Neural progenitor cell (in vitro differentiated cells): ENCODE measurements around the gene PTGER1. TPM values are rescaled to one million over a fixed set of nuclear protein-coding genes. Genes with fewer than 3 reads are reported as not detected.
A peak's percentile ranks its signal among the peaks of the same experiment; 100 is the strongest.

ENCODE experiments used
- DNase-seq: peaks from one replicate; pipeline ENCODE4 v3.0.0-alpha.2; 2016; ENCODE audit warnings: low spot score
- H2AFZ ChIP-seq: fragments of 200-600 bp; sonication (generic); replicated peaks from 2 replicates; pipeline ENCODE4 v1.6.1; 2016; ENCODE audit warnings: antibody characterized with exemption
- H3F3A ChIP-seq: fragments of 200-600 bp; sonication (generic); 2 replicates; pipeline ENCODE4 v1.6.1; 2016; ENCODE audit warnings: antibody characterized with exemption, low read depth
- H3K27ac ChIP-seq: fragments of 200-600 bp; sonication (generic); 2 replicates; pipeline ENCODE4 v1.5.1; 2016; ENCODE audit warnings: mild to moderate bottlenecking
- H3K27me3 ChIP-seq: fragments of 200-600 bp; sonication (generic); 2 replicates; pipeline ENCODE4 v1.6.1; 2016; ENCODE audit warnings: mild to moderate bottlenecking, moderate library complexity
- H3K36me3 ChIP-seq: fragments of 200-600 bp; sonication (generic); 2 replicates; pipeline ENCODE4 v1.5.1; 2016
- H3K4me1 ChIP-seq: fragments of 200-600 bp; sonication (generic); 2 replicates; pipeline ENCODE4 v1.6.1; 2016; ENCODE audit warnings: mixed run types
- H3K4me2 ChIP-seq: fragments of 200-600 bp; sonication (generic); 2 replicates; pipeline ENCODE4 v1.6.1; 2016
- H3K4me3 ChIP-seq: fragments of 200-600 bp; sonication (generic); 2 replicates; pipeline ENCODE4 v1.5.1; 2016
- H3K79me2 ChIP-seq: fragments of 200-600 bp; sonication (generic); 2 replicates; pipeline ENCODE4 v1.6.1; 2016; ENCODE audit warnings: low read depth
- H3K9ac ChIP-seq: fragments of 200-600 bp; sonication (generic); 2 replicates; pipeline ENCODE4 v1.6.1; 2016
- H3K9me3 ChIP-seq: fragments of 200-600 bp; sonication (generic); 2 replicates; pipeline ENCODE4 v1.5.1; 2016; ENCODE audit warnings: low read depth
- H4K20me1 ChIP-seq: fragments of 200-600 bp; sonication (generic); 2 replicates; pipeline ENCODE4 v1.6.1; 2016; ENCODE audit warnings: low read depth
- H3K27ac Mint-ChIP-seq: 3 replicates; pipeline ENCODE4 v1.8.0; 2021; ENCODE audit warnings: mixed read lengths
- H3K27me3 Mint-ChIP-seq: 2 replicates; pipeline ENCODE4 v1.8.0; 2022; ENCODE audit warnings: low read depth, mild to moderate bottlenecking, inconsistent platforms, moderate library complexity, mixed read lengths; ENCODE audit not compliant: insufficient read depth
- H3K36me3 Mint-ChIP-seq: 3 replicates; pipeline ENCODE4 v1.8.0; 2021; ENCODE audit warnings: mixed read lengths
- H3K4me1 Mint-ChIP-seq: 3 replicates; pipeline ENCODE4 v1.8.0; 2021; ENCODE audit warnings: mixed read lengths
- H3K4me3 Mint-ChIP-seq: 3 replicates; pipeline ENCODE4 v1.8.0; 2021; ENCODE audit warnings: mild to moderate bottlenecking, moderate library complexity, mixed read lengths
- H3K9me3 Mint-ChIP-seq: 3 replicates; pipeline ENCODE4 v1.8.0; 2020; ENCODE audit warnings: mixed read lengths
- EZH2 ChIP-seq: fragments of 200-600 bp; sonication (generic); IDR thresholded peaks from 2 replicates; pipeline ENCODE4 v1.6.1; 2017; ENCODE audit warnings: antibody characterized with exemption, mild to moderate bottlenecking, moderate library complexity
- EZH2phosphoT487 ChIP-seq: fragments of 200-600 bp; sonication (generic); IDR thresholded peaks from 2 replicates; pipeline ENCODE4 v1.6.1; 2017; ENCODE audit warnings: antibody characterized with exemption
- total RNA-seq: library from RNA; depleted of rRNA; stranded (reverse); fragments of >200 nt; gene quantifications from 2 replicates; pipeline ENCODE4 v1.2.3, GENCODE V29; 2015; ENCODE audit warnings: low replicate concordance
- TF ChIP-seq, protein P1 (sequence below): fragments of 200-600 bp; sonication (generic); IDR thresholded peaks from 2 replicates; pipeline ENCODE4 v1.5.1; 2017; ENCODE audit warnings: antibody characterized with exemption, mild to moderate bottlenecking

Gene PTGER1
- total RNA-seq, 1 donor from 2014 or later = not detected

DNA sequence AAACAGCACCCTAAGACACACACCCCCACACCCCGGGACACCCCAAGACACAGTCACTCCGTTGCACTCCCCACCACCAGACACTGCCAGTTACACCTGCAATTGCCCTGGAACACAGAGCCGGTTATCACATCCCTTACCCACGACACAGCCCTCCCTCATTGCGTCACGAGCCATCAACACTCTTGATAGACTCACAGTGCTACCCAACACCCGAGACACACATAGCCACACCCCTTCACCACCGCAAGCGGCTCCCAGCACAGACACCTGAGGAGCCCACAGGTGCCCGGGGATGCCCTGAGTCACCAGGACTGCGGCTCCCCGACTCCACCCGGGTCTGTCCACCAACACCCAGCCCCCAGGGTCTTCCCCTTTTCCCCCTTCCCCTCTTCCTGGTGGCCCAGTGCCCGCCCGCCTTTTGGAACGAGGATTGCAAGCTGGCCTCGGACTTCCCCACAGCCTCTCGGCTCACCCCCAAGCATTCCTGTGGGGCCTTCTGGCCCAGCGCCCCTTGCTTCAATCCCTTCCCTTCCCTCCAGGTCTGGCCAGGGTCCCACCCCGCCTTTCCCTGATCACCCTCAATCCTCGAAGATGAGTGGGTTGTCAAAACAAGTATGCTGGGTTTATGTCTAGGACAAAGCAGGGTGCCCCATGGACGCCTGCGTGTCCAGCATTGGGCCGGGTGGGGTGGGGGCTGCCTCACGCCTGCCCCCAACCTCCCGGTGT lies 1.7 kb upstream of the PTGER1 start:
- Histone ChIP-seq H2AFZ (no peak overlapping the region), H3K27me3 (peaks cover 4% of the 10 kb centered on the region), H3K4me1 (peaks cover 23% of the 10 kb centered on the region), H4K20me1 (peaks cover 20% of the 10 kb centered on the region), H3K79me2 (no peaks in the 10 kb centered on the region), H3K4me3 (no peak overlapping the region), H3K36me3 (no peaks in the 10 kb centered on the region), H3K27ac (no peak overlapping the region), H3F3A (peaks cover 15% of the 10 kb centered on the region), H3K9me3 (no peaks in the 10 kb centered on the region), H3K4me2 (no peak overlapping the region), H3K9ac (no peak overlapping the region)
- DNase-seq = no peak
- H3K4me1 Mint-ChIP-seq = peaks cover 19% of the 10 kb centered on the region
- TF ChIP-seq EZH2phosphoT487 = no peak
- no peak for TF ChIP-seq EZH2
- H3K27me3 Mint-ChIP-seq = peaks cover 13% of the 10 kb centered on the region
- H3K27ac Mint-ChIP-seq = peak overlapping the region; percentile 81
- peaks cover 5% of the 10 kb centered on the region for H3K36me3 Mint-ChIP-seq
- no peaks in the 10 kb centered on the region for H3K9me3 Mint-ChIP-seq
- H3K4me3 Mint-ChIP-seq = peak overlapping the region; percentile 6

DNA sequence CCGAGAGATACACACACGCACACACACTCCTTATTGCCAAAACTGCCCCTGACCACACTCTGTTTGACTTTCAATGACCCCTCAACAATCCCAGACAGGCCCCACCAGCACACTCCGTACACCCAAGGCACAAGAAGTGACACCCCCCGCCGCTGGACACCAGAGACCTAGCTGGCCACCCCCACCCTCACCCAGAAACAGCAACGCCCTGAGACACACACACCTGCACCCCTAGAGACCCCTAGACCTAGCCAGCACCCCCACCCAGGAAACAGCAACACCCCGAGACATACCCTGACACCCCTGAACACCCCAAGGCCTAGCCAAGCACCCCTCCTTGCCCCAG lies 1.1 kb upstream of the PTGER1 start:
- H3K9me3 ChIP-seq = no peaks in the 10 kb centered on the region
- Mint-ChIP-seq H3K27ac (peak overlapping the region; percentile 81), H3K36me3 (peaks cover 4% of the 10 kb centered on the region), H3K27me3 (peaks cover 13% of the 10 kb centered on the region), H3K9me3 (no peaks in the 10 kb centered on the region), H3K4me1 (peaks cover 19% of the 10 kb centered on the region), H3K4me3 (peak overlapping the region; percentile 6)
- no peak overlapping the region for H3K4me3 ChIP-seq
- H3K4me2 ChIP-seq = no peak overlapping the region
- H3K9ac ChIP-seq = no peak overlapping the region
- no peak overlapping the region for H2AFZ ChIP-seq
- H3K27ac ChIP-seq = no peak overlapping the region
- peaks cover 4% of the 10 kb centered on the region for H3K27me3 ChIP-seq
- peaks cover 25% of the 10 kb centered on the region for H4K20me1 ChIP-seq
- TF ChIP-seq, protein P1, sequence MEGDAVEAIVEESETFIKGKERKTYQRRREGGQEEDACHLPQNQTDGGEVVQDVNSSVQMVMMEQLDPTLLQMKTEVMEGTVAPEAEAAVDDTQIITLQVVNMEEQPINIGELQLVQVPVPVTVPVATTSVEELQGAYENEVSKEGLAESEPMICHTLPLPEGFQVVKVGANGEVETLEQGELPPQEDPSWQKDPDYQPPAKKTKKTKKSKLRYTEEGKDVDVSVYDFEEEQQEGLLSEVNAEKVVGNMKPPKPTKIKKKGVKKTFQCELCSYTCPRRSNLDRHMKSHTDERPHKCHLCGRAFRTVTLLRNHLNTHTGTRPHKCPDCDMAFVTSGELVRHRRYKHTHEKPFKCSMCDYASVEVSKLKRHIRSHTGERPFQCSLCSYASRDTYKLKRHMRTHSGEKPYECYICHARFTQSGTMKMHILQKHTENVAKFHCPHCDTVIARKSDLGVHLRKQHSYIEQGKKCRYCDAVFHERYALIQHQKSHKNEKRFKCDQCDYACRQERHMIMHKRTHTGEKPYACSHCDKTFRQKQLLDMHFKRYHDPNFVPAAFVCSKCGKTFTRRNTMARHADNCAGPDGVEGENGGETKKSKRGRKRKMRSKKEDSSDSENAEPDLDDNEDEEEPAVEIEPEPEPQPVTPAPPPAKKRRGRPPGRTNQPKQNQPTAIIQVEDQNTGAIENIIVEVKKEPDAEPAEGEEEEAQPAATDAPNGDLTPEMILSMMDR = no peak
- TF ChIP-seq EZH2 = no peak
- no peak for TF ChIP-seq EZH2phosphoT487
- H3K4me1 ChIP-seq = peaks cover 23% of the 10 kb centered on the region
- no peak for DNase-seq
- H3K79me2 ChIP-seq = no peaks in the 10 kb centered on the region
- H3F3A ChIP-seq = peaks cover 18% of the 10 kb centered on the region
- H3K36me3 ChIP-seq = no peaks in the 10 kb centered on the region

DNA sequence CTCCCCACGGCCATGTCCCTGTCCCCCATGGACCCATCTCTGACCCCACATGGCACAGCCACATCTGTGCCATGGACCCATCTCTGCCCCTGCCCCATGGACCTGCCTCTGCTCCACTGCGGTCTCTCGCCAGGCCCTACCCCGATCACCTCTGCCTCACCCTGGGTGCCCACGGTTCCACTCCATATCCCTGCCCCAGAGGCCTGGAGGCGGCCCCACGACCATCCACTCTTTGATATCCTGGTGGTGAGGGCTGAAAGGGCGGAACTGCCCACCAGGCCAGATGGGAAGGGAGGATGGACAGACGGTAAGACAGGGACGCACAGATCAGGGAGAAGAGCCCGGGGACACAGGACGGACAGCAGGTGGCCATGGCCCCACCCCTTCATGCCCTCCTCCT lies 327 bp downstream of the PTGER1 start:
- Mint-ChIP-seq H3K27ac (no peak overlapping the region), H3K9me3 (no peaks in the 10 kb centered on the region), H3K4me3 (peak overlapping the region; percentile 55), H3K36me3 (peaks cover 4% of the 10 kb centered on the region), H3K4me1 (peaks cover 19% of the 10 kb centered on the region), H3K27me3 (peaks cover 11% of the 10 kb centered on the region)
- Histone ChIP-seq H3K9me3 (no peaks in the 10 kb centered on the region), H3K4me1 (peaks cover 22% of the 10 kb centered on the region), H3K79me2 (no peaks in the 10 kb centered on the region), H3K27ac (no peak overlapping the region), H3K4me2 (peak overlapping the region; percentile 65), H4K20me1 (peaks cover 16% of the 10 kb centered on the region), H3K9ac (no peak overlapping the region), H3K27me3 (peaks cover 4% of the 10 kb centered on the region), H3K36me3 (no peaks in the 10 kb centered on the region), H3K4me3 (peak overlapping the region; percentile 10), H2AFZ (no peak overlapping the region), H3F3A (peaks cover 18% of the 10 kb centered on the region)
- DNase-seq = no peak
- no peak for TF ChIP-seq EZH2
- TF ChIP-seq, protein P1 = no peak
- TF ChIP-seq EZH2phosphoT487 = no peak

DNA sequence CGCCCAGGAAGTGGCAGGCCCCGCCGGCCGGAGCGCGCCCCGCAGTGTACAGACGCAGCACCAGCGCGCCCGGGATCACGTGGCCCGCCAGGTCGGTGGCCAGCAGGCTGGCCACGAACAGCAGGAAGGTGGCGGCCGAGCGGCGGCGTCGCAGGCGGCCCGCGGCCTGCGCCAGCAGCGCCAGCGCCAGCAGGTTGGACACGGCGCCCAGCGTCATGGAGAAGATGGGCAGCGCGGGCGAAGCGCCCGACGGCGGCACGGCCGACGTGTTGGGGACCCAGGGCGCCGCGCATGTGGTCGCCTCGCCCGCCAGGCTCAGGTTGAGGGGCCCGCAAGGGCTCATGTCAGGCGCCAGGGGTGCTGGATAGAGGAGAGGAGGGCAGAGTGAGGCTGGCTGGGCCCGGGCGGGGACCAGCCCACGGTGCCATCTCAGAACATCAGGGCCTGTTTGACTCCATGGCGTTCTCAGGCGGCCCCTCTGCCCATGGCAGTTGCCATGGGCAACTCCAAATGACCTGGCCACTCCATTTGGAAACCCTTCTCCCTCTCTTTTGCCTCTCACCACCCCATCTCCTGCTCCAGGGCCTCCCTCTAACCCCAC lies 1.1 kb downstream of the PTGER1 start:
- Histone ChIP-seq H3K27me3 (peaks cover 4% of the 10 kb centered on the region), H3K4me1 (peaks cover 20% of the 10 kb centered on the region), H3K9me3 (no peaks in the 10 kb centered on the region), H3F3A (peaks cover 18% of the 10 kb centered on the region), H3K27ac (no peak overlapping the region), H3K79me2 (no peaks in the 10 kb centered on the region), H3K4me3 (no peak overlapping the region), H4K20me1 (peaks cover 10% of the 10 kb centered on the region), H3K4me2 (no peak overlapping the region), H2AFZ (no peak overlapping the region), H3K9ac (no peak overlapping the region), H3K36me3 (no peaks in the 10 kb centered on the region)
- Mint-ChIP-seq H3K4me3 (no peak overlapping the region), H3K9me3 (no peaks in the 10 kb centered on the region), H3K4me1 (peaks cover 19% of the 10 kb centered on the region), H3K27ac (peak overlapping the region; percentile 37), H3K27me3 (peaks cover 11% of the 10 kb centered on the region), H3K36me3 (peaks cover 4% of the 10 kb centered on the region)
- no peak for DNase-seq
- TF ChIP-seq EZH2 = no peak
- TF ChIP-seq, protein P1 = no peak
- TF ChIP-seq EZH2phosphoT487 = no peak
